NCI-H2196 treated with DMSO at 0.1 percent for 48 hours (cell line): ENCODE results near the gene GJB2.

Experiments
- DNase-seq: peaks from one replicate; lab custom pipeline; 2025; ENCODE audit not compliant: unreplicated experiment; lab: John Stamatoyannopoulos, UW

GJB2 gene

GRCh38 chr13:20192836-20193161 is at the start of gene GJB2:
GJB2 (minus strand) TSS chr13:20192938; CDS start chr13:20189581, 3,357 bp downstream.
- DNase-seq = no peak

- DNase-seq = no peak
These were observed 48.9 kb upstream of the GJB2 start for GRCh38 chr13:20241593-20241992.

- no peak for DNase-seq
These were observed 47.0 kb upstream of the GJB2 start for GRCh38 chr13:20239748-20240147.

- no peak for DNase-seq
These were observed 40.0 kb upstream of the GJB2 start for GRCh38 chr13:20232556-20233277.

GRCh38 chr13:20231839-20232555 is 39.3 kb upstream of the GJB2 start, which contains the start of gene GJB6:
GJB6 (minus strand) TSS chr13:20232319; CDS start chr13:20223480, 8,839 bp downstream.
- no peak for DNase-seq

- DNase-seq = no peak
These were observed 38.4 kb upstream of the GJB2 start for GRCh38 chr13:20230913-20231838.

GRCh38 chr13:20227730-20228129 is 35.0 kb upstream of the GJB2 start:
- DNase-seq = no peak

GRCh38 chr13:20227288-20227687 is 34.5 kb upstream of the GJB2 start:
- no peak for DNase-seq

GRCh38 chr13:20222553-20222952 is 29.8 kb upstream of the GJB2 start:
- DNase-seq = no peak

GRCh38 chr13:20221772-20222171 is 29.0 kb upstream of the GJB2 start:
- DNase-seq = no peak

- no peak for DNase-seq
These were observed 26.8 kb upstream of the GJB2 start for GRCh38 chr13:20219577-20219976.

GRCh38 chr13:20217168-20217567 is 24.4 kb upstream of the GJB2 start:
- DNase-seq = no peak

- no peak for DNase-seq
These were observed 17.2 kb upstream of the GJB2 start for GRCh38 chr13:20209948-20210347.

GRCh38 chr13:20206698-20207235 is 14.0 kb upstream of the GJB2 start:
- no peak for DNase-seq

GRCh38 chr13:20206065-20206697 is 13.4 kb upstream of the GJB2 start:
- no peak for DNase-seq

- DNase-seq = no peak
These were observed 6.0 kb upstream of the GJB2 start for GRCh38 chr13:20198781-20199180.

GRCh38 chr13:20197361-20197834 is 4.7 kb upstream of the GJB2 start:
- no peak for DNase-seq

GRCh38 chr13:20195801-20196200 is 3.1 kb upstream of the GJB2 start:
- no peak for DNase-seq

GRCh38 chr13:20193907-20194631 is 1.3 kb upstream of the GJB2 start:
- DNase-seq = no peak
